Hepatocyte (in vitro differentiated cells): Measurements from ENCODE around the gene PLA2G4D. TPM values are rescaled to one million over a fixed set of nuclear protein-coding genes. Genes with fewer than 3 reads are reported as not detected.

ENCODE experiments used
- DNase-seq: peaks from one replicate; pipeline ENCODE4 v3.0.0-alpha.2; 2016; ENCODE audit warnings: low spot score
- H2AFZ ChIP-seq: fragments of 200-600 bp; sonication (generic); 2 replicates; pipeline ENCODE4 v1.6.0; 2016; ENCODE audit warnings: antibody characterized with exemption, mild to moderate bottlenecking
- H3K27ac ChIP-seq: fragments of 200-600 bp; sonication (generic); 2 replicates; pipeline ENCODE4 v1.5.1; 2016; ENCODE audit warnings: mild to moderate bottlenecking
- H3K27me3 ChIP-seq: fragments of 200-600 bp; sonication (generic); 2 replicates; pipeline ENCODE4 v1.6.1; 2016
- H3K36me3 ChIP-seq: fragments of 200-600 bp; sonication (generic); replicated peaks from 2 replicates; pipeline ENCODE4 v1.5.1; 2016; ENCODE audit warnings: low read depth; ENCODE audit not compliant: insufficient read depth
- H3K4me1 ChIP-seq: fragments of 200-600 bp; sonication (generic); 2 replicates; pipeline ENCODE4 v1.5.1; 2016; ENCODE audit warnings: mild to moderate bottlenecking, moderate library complexity; ENCODE audit not compliant: insufficient read depth
- H3K4me2 ChIP-seq: fragments of 200-600 bp; sonication (generic); 2 replicates; pipeline ENCODE4 v1.6.0; 2016
- H3K4me3 ChIP-seq: fragments of 200-600 bp; sonication (generic); 2 replicates; pipeline ENCODE4 v1.5.1; 2016; ENCODE audit warnings: mild to moderate bottlenecking
- H3K79me2 ChIP-seq: fragments of 200-600 bp; sonication (generic); 2 replicates; pipeline ENCODE4 v1.6.0; 2017; ENCODE audit warnings: mild to moderate bottlenecking
- H3K9me2 ChIP-seq: fragments of 200-600 bp; sonication (generic); replicated peaks from 2 replicates; pipeline ENCODE4 v1.6.0; 2017; ENCODE audit warnings: mild to moderate bottlenecking; ENCODE audit not compliant: insufficient read depth
- H3K9me3 ChIP-seq: fragments of 200-600 bp; sonication (generic); 2 replicates; pipeline ENCODE4 v1.5.1; 2016; ENCODE audit warnings: low read depth, mild to moderate bottlenecking
- H4K20me1 ChIP-seq: fragments of 200-600 bp; sonication (generic); 2 replicates; pipeline ENCODE4 v1.6.0; 2016; ENCODE audit warnings: mild to moderate bottlenecking; ENCODE audit not compliant: insufficient read depth, poor library complexity, severe bottlenecking
- CTCF ChIP-seq: fragments of 200-600 bp; sonication (generic); IDR thresholded peaks from 2 replicates; pipeline ENCODE4 v1.5.1; 2016; ENCODE audit warnings: antibody characterized with exemption, mild to moderate bottlenecking; ENCODE audit not compliant: poor library complexity
- EZH2 ChIP-seq: fragments of 200-600 bp; sonication (generic); IDR thresholded peaks from 2 replicates; pipeline ENCODE4 v1.6.1; 2016; ENCODE audit warnings: antibody characterized with exemption, mild to moderate bottlenecking, borderline replicate concordance
- EZH2phosphoT487 ChIP-seq: fragments of 200-600 bp; sonication (generic); IDR thresholded peaks from one replicate; pipeline ENCODE4 v1.6.1; 2018; ENCODE audit warnings: antibody characterized with exemption, mild to moderate bottlenecking, low read depth, moderate library complexity; ENCODE audit not compliant: unreplicated experiment, severe bottlenecking
- WGBS: methylation state at CpG from one replicate; pipeline ENCODE4 v1.1.6; 2016; ENCODE audit warnings: low lambda C conversion rate; ENCODE audit errors: missing lambda C conversion rate; 5-methylcytosine and 5-hydroxymethylcytosine counted together
- polyA plus RNA-seq: library from polyadenylated mRNA; unstranded; fragments of >200 nt; fragmentation: Nextera tagmentation; extraction: Ambion mirVana; gene quantifications from 2 replicates; pipeline ENCODE4 v1.2.1, GENCODE V29; 2016
- total RNA-seq: library from RNA; depleted of rRNA; stranded (reverse); fragments of >200 nt; gene quantifications from 2 replicates; pipeline ENCODE4 v1.2.3, GENCODE V29; 2014

PLA2G4D gene
- total and polyA plus RNA-seq, 2 experiments from 2014 or later = 0.17 TPM; not detected in 1

DNA sequence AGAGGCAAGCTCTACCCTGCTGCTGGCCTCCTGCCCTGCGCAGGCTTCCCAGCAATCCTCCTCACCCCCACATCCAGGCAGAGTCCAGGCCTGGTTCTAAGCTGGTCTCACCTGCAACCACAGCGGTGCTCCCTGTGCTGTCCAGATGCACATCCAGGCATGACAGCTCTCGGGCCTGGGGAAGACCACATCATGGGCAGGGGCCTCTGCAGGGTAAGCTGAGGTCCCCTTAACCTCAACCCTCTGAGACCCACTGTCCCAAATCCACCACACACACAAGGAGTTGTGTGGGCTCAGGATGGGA, 10.8 kb downstream of the PLA2G4D start:
- Histone ChIP-seq H3K4me2 (no peak overlapping the region), H3K9me2 (no peaks in the 10 kb centered on the region), H3K4me3 (no peak overlapping the region), H3K36me3 (no peaks in the 10 kb centered on the region), H3K9me3 (no peaks in the 10 kb centered on the region), H3K27ac (no peak overlapping the region), H3K79me2 (no peaks in the 10 kb centered on the region), H3K27me3 (no peaks in the 10 kb centered on the region), H4K20me1 (no peaks in the 10 kb centered on the region), H3K4me1 (no peaks in the 10 kb centered on the region), H2AFZ (no peak overlapping the region)
- TF ChIP-seq EZH2 = no peak
- no peak for TF ChIP-seq EZH2phosphoT487
- TF ChIP-seq CTCF = no peak
- no peak for DNase-seq
- 87% methylated on average over 3 of the region's 3 CpGs for WGBS

DNA sequence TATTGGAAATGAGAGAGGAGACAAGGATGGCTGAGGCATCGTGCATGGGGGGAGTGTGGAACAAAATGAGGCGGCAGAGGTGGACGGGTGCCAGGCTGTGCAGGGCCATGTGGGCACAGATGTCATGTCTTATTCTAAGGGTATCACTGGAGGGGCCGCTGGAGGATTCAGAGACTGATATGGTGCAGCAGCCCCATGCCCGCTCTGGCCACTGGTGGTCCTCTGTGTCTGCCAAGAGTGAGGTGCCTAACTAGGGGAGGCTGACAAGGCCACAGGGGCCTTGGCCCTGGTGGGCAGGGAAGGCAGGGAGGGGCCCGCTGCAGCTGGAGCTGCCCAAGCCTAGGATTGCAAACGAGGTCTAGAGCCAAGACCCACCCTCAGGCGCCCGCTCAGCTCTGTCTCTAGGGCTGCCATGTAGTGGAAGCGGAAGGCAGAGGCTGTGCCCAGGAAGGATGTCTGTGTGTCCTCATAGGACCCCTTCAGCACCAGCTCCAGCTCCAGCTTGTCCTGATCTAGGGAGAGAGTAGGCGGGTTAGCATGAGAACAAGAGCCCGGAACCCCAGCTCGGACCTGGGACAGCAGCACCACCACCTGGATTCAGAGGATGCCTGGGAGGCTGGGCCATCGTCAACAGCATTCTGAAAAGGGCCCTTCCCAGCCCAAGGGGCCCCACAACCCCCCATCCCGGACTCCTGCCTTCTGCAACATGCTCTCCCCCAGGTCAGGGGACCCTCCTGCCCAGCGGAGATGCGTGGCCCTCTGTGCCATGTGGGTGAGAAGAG, 11.3 kb downstream of the PLA2G4D start:
- Histone ChIP-seq H3K27ac (no peak overlapping the region), H3K9me3 (no peaks in the 10 kb centered on the region), H3K9me2 (no peaks in the 10 kb centered on the region), H3K4me1 (no peaks in the 10 kb centered on the region), H2AFZ (no peak overlapping the region), H3K4me3 (no peak overlapping the region), H3K27me3 (no peaks in the 10 kb centered on the region), H3K36me3 (no peaks in the 10 kb centered on the region), H3K4me2 (no peak overlapping the region), H3K79me2 (no peaks in the 10 kb centered on the region), H4K20me1 (no peaks in the 10 kb centered on the region)
- WGBS = 92% methylated on average over 17 of the region's 17 CpGs
- DNase-seq = no peak
- TF ChIP-seq CTCF = no peak
- TF ChIP-seq EZH2 = no peak
- no peak for TF ChIP-seq EZH2phosphoT487

GRCh38 chr15:42082141-42082540, 12.2 kb downstream of the PLA2G4D start:
- H4K20me1 ChIP-seq = no peaks in the 10 kb centered on the region
- H3K36me3 ChIP-seq = no peaks in the 10 kb centered on the region
- no peak overlapping the region for H3K27ac ChIP-seq
- 71% methylated on average over 1 of the region's 1 CpG for WGBS
- no peak overlapping the region for H3K4me2 ChIP-seq
- no peak for DNase-seq
- H3K9me2 ChIP-seq = no peaks in the 10 kb centered on the region
- no peak overlapping the region for H3K4me3 ChIP-seq
- no peaks in the 10 kb centered on the region for H3K9me3 ChIP-seq
- no peaks in the 10 kb centered on the region for H3K4me1 ChIP-seq
- TF ChIP-seq CTCF = no peak
- no peak for TF ChIP-seq EZH2phosphoT487
- TF ChIP-seq EZH2 = no peak
- no peak overlapping the region for H2AFZ ChIP-seq
- H3K79me2 ChIP-seq = no peaks in the 10 kb centered on the region
- no peaks in the 10 kb centered on the region for H3K27me3 ChIP-seq
